Activated gamma-delta T cell treated with Interleukin-2 at 50 U/mL for 16 hours (primary cell): ENCODE measurements around the gene BRD9.
A peak's percentile ranks its signal among the peaks of the same experiment; 100 is the strongest.
"Not testable (repeated sequence)": the region's sequence is repeated elsewhere in the genome, so short reads cannot be mapped to it uniquely, and the experiment has no call there.

Source experiments
- DNase-seq: peaks from one replicate; pipeline ENCODE4 v3.0.0-alpha.2; 2020

Gene BRD9

DNA sequence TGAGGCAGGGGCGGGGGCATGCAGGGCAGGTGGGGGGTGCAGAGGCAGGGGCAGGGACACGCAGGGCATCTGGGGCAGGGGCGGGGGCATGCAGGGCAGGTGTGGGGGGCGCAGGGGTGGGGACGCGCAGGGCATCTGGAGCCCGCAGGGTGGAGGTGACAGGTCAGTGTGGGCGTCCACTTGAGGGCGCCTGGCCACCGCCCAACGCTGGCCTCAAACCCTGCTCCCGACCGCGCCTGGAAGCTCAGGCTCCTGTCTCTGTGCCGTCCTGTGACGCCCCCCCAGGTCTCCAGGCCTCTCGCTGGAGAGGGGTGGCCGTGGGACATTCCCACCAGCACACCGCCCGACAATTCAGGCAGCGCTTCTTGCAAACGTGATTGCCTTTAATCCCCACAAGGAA is 48.7 kb downstream of the BRD9 start:
- not testable (repeated sequence) for DNase-seq

DNA sequence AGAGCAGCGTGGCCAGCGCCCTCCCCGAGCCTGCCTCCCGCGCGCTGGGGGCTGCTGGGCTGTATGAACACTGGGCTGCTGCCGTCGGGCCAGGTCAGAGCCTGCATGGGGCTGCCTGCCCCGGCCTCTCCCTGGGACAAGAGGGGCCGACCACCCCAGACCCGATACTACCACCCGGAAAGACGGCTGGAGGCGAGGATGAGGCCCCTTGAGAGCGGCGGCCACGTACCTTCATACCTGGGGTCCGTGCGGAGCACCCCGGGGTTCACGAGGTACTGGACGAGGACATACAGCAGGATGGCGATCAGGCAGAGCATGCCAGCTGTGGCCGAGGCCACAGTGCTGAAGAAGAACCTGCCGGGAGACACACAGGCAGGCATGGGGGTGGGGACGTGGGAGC is 49.2 kb downstream of the BRD9 start:
- DNase-seq, result not testable (repeated sequence)

DNA sequence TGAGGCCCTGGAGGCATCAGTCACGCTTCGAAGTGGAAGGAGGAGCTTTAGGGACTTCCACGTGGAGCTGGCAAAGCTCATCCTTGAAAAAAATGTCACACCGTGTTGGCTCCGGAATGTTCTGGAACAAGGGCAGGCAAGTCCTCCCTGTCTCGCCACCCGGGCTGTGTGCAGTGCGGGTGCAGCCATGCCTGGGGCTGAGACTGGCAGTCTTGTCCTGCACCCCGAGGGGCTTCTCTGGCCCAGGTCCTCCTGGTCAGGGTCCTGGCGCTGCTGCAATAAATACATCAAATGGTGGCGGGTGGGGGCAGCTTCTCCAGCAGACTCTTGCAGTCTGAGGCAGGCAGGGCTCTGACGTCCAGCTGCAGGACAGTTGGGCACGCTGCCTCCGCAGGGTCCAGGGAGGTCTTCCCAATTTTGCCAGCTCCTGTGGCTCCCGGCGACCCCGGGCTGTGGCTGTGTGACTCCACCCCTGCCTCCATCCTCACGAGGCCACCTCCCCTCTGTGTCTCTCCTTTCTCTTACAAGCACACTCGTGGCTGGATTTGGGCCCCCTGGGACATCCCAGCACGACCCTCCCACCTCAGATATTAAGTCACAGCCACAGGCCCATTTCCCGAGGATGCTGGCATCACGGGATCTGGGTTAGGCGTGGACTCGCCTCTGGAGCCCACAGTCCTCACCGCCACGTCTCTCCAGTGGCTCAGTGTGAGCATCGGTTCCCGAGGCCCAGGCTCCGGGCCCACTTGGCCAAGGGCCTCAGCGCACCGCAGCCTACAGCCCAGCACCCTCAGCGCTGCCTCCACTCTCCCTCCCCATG is 50.0 kb downstream of the BRD9 start:
- DNase-seq, result peak; percentile 2

DNA sequence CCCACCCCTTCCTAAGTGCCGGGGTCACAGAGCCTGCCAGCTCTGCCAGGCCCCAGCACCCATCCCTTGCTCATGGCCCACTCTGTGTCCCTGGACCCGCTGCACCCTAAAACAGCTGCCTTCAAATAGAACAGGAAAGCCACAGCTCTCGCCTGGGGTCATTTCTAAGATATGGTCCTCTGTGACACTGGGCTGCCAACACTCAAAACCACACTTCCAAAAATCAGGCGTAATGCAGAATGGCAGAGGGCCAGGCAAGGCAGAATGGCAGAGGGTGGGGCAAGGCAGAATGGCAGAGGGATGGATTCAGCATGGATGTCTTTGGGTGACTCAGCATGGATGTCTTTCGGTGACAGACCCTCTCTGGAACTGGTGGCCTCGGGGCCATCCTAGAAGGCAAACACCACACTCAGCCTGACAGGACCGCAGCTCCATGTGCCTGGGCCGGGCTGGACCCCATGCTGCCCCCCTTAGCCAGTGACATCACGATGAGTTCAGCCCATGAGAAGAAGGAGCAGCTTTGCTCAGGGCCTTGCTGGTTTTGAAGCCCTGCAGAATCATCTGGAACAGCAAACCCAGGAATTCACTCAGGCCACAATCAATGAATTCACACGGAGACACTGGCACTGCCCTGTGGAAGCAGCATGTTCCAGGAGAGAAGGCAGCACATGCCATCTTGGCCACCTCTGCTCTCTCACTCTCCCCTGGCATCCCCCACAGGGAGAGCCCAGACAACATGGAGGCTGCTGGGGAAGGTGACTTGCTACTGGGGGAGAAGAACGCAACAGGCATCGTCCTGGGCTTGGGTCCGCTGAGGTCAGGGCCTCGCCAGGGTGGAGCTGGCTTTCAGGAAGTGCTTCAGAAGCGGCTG is 50.8 kb downstream of the BRD9 start:
- DNase-seq, result peak; percentile 2

DNA sequence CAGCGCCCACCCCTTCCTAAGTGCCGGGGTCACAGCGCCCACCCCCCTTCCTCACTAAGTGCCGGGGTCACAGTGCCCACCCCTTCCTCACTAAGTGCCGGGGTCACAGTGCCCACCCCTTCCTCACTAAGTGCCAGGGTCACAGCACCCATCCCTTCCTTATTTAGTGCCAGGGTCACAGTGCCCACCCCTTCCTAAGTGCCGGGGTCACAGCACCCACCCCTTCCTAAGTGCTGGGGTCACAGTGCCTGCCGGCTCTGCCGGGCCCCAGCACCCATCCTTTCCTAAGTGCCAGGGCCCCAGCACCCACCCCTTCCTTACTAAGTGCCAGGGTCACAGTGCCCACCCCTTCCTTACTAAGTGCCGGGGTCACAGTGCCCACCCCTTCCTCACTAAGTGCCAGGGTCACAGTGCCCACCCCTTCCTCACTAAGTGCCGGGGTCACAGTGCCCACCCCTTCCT is 51.6 kb downstream of the BRD9 start:
- DNase-seq, result not testable (repeated sequence)

DNA sequence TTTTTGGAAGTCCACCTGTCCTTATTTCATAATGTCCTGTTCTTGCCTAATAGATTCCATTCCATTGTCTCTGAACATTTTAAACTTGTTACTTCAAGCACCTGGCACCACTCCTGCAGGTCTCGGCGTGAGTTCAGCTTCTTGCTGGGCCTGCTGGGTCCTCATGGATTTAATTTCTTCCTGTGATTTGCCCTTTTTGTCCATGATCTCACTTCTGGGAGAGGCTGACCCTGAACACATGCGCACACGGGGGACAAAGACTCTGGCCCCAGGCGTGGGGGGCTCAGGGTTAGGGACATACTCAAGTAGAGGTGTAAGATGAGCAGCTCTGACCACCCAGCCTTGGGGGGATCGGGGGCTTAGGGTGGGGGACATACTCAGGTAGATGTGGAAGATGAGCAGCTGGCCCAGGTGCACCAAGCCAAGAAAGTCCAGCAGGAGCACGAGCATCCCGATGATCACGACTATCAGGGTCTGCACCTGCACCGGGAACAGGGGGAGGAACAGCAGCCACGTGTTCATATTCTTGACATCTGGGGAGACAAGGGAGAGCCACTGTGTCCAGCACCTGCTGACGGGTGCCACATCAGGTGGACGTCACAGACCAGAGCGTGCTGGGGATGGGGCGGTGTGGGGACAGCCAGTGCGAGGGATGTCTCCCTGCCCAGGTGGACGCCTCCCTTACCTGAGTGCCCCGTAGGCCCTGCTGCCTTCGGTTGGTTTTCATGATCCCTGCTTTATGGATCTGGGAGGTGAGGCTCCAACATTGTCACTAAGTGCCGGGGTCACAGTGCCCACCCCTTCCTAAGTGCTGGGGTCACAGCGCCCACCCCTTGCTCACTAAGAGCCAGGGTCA is 52.3 kb downstream of the BRD9 start:
- peak; percentile 5 for DNase-seq

DNA sequence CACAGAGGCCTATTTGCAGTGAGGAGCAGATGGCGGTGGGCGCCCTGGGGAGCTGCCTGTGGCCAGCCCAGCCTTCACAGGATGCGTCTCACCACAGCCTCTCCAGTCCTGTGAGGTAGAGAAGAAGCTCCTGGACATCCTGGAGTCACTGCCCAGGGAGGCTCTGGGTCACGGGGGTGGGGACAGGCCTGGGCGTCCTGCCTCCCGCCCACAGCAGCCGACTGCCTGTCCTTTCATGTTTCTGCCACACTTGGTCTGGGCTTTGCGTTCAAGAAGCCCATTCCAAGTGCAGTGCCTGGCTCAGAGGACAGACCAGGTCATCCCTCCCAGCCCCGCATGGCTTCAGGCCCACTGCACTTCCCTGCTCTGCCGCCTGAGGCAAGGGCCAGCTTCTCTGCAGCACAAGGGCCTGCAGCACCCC is 54.2 kb downstream of the BRD9 start:
- DNase-seq, result not testable (repeated sequence)

DNA sequence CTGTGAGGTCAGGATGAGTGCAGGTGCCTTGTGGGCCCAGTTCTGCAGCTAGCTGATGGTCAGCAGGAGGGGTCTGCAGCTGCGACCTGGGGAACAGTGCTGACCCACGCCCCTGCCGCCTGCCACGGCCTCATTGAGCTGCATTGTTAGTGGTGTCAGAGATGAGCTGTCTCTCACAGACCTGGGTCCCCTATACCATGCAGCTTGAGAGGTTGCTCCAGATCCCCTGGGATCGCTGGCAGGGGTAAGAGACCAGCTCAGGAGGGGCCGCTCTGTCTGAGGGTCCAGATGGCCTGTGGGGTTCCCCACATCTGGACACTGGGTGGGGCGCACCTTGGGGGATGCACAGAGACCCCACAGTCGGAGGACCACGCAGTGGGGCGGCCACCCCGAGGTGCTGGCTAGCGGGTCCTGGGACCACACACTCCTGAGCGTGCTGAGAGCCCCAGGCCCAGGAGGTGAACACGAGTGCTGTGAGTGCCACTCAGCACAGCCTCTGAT is 54.9 kb downstream of the BRD9 start:
- not testable (repeated sequence) for DNase-seq

DNA sequence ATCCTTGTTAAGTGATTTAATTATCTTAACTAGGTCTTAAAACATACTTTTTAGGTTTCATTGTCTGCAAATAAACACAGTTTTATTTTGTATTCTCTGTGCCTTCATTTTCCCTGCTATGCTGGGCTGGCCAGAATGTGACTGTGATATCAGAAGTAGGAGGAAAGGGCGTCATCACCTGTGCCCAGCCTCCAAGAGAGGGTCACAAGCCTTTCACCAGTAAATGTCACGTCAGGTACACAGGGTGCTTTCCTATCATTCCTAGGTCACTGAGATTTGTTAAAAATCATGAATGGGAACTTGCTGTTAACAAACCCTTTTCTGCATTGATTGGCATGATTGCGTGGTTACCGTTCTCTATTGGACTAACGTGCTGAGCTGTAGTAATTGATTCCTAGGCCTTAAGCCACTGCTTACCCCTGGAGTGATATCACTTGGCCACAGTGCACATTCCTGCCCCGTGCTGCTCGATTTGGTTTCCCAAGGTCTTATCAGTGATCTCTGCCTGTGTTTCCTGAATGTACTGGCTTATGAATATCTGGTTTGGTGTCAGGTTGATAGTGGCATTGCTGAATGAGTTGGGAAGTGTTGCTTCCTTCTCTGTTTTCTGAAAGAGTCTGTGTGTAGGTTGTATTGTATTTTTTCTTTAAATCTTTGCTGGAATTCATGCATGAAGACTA is 56.5 kb downstream of the BRD9 start:
- not testable (repeated sequence) for DNase-seq

DNA sequence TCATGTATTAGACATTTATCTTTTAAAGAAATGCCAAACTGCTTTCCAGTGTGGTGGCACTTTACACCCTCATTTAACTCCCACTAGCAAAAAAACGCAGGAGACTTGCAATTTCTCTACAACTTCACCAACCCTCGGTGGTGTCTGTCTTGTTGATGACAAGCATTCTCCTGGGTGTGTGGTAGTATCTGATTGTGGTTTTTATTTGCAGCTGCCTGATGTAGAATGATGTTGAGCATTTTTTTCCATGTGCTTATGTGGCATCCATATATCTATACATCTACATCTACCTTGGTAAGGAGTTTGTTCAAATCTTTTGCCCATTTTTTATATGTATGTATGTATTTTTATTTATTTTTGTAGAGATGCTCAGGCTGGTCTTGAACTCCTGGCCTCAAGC is 58.6 kb downstream of the BRD9 start:
- not testable (repeated sequence) for DNase-seq

DNA sequence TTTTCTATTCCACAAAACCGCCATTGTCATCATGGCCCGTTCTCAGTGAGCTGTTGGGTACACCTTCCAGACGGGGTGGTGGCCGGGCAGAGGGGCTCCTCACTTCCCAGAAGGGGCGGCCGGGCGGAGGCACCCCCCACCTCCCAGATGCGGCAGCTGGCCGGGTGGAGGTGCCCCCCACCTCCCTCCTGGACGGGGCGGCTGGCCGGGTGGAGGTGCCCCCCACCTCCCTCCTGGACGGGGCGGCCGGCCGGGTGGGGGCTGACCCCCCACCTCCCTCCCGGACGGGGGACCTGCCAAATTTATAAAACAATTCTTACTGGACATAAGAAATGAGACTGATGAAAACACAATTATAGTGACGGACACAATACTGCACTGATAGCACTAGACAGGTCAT is 64.4 kb downstream of the BRD9 start:
- not testable (repeated sequence) for DNase-seq

DNA sequence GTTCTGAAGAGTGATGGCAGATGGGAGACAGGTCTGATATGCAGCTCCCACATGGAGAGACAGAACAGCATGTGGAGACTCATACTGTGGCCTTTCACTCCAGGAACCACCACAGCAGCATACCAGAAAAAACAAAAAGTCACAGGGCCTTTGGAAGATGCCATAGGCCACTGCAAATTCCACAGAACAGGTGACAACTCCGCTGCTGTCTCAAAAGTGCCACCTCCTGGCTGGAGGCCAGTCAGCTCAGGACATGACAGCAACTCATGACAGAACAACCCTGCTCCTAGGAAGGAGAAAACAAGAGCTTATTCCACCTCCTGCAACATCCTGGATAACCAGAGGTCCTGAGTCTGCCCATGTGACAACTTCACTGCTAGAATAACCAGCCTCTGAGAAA is 67.1 kb downstream of the BRD9 start:
- DNase-seq, result not testable (repeated sequence)

DNA sequence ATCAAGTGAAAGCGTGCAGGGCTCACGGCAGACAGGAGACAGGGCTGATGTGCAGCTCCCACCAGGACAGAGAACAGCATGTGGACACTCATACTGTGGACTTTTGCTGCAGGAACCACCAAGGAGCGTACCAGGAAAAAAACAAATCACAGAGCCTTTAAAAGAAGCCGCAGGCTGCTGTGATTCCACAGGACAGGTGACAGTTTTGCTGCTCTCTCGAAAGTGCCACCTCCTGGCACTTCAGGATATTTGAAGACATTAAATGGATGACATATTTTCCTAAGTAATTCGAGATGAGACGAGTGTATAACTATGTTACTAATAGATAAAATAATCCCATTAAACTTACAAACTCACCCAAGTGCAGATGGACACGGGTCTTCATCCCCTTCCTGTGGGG is 71.1 kb downstream of the BRD9 start:
- no peak for DNase-seq

DNA sequence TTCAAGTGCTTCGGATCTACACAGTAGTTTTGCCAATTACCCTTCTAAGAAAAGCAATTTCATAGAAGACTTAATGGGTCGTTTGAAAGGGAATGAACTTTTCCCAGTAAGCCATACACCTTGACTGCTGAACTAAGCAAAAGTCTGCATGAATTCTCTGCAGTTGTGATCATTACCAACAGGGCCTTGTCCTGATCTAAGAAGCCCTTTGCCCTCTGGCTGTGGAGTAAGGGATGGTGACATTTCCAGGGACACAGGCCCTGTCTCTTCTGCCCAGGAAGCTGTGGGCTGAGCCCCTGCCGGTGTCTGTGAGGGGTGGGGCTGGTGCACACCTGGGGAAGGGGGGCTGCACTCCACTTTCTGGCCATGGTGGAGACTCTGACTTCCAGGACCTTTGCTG is 72.4 kb downstream of the BRD9 start:
- no peak for DNase-seq

DNA sequence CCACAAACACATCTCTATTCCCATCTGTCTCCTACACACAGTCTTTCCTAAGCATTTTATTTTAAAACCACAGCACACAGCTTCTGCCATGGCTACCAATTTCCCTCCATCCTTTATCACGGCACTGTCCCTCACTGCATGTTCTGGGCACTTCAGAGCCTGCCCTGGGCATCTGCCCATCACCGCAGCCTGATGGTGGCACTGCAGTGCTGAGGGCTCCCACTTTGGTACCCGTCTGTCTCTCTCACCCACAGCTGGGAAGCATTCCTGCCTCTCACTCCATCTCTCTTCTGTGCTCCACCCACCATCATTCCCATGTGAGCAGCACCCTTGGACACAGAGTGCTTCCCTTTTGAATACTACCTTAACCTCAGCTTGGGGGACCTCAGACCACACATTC is 73.5 kb downstream of the BRD9 start:
- DNase-seq, result no peak

DNA sequence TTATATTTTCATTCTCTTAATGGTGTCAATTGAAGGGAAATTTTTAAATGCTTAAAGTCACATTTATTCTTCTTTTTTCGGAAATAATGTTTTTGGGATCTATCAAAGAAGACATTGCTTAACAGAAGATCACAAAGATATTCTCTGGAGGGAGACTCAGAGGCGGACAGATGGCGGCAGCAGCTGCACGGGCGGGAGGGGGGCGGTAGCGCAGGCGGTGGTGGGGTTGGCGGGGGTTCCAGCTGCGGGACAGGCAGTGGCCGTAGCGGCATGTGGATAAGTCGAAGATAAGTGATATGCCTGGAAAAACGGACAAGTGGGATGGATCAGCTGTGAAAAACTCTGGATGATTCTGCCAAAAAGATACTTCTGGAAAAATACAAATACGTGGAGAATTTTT is 76.4 kb downstream of the BRD9 start:
- DNase-seq, result no peak

DNA sequence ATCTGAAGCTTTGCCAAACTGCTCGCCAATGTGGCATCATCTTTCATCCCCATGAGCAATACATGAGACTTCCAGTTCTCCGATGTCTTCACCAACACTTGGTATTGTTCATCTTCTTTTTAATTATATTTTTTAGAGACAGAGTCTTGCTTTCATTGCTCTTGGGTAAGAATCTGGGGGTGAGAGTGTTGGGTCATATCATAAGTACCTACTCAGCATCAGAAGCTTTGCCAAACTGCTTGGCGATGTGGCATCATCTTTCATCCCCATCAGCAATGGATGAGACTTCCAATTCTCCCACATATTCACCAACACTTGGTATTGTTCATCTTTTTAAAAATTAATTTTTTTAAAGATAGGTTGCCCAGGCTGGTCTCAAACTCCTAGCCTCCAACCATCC is 77.2 kb downstream of the BRD9 start:
- DNase-seq, result no peak
